C4-2B (cell line): ENCODE results near the gene ANKRD16.

Source experiments
- ZFX ChIP-seq: fragments of 450-650 bp; IDR thresholded peaks from 2 replicates; pipeline ENCODE4 v1.6.1; 2017
- TF ChIP-seq, protein P1 (sequence below): fragments of 450-650 bp; conservative IDR thresholded peaks from 2 replicates; pipeline ENCODE4 v1.5.1; 2017; ENCODE audit warnings: mild to moderate bottlenecking

DNA sequence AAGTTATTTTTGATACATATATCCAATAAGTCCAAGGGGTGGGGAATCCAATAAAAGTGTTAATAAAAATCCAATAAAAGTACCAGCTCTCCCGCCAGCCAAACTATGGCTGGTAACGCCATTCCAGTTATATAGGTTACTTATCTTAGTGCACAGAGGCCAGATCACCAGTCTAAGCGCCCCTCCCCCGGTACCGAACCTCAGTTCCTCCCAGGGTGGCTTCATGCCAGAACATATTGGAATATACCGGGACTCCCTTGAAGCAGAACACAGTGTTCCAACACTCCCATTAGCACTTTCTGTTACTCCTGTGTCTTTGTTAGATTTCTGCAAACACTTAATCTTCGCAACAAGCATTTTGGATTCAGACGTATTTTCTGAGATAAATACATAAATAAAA, 7.8 kb upstream of the ANKRD16 start:
- TF ChIP-seq, protein P1, sequence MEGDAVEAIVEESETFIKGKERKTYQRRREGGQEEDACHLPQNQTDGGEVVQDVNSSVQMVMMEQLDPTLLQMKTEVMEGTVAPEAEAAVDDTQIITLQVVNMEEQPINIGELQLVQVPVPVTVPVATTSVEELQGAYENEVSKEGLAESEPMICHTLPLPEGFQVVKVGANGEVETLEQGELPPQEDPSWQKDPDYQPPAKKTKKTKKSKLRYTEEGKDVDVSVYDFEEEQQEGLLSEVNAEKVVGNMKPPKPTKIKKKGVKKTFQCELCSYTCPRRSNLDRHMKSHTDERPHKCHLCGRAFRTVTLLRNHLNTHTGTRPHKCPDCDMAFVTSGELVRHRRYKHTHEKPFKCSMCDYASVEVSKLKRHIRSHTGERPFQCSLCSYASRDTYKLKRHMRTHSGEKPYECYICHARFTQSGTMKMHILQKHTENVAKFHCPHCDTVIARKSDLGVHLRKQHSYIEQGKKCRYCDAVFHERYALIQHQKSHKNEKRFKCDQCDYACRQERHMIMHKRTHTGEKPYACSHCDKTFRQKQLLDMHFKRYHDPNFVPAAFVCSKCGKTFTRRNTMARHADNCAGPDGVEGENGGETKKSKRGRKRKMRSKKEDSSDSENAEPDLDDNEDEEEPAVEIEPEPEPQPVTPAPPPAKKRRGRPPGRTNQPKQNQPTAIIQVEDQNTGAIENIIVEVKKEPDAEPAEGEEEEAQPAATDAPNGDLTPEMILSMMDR = no peak
- no peak for TF ChIP-seq ZFX
